NCI-H82 treated with DMSO at 0.1 percent for 48 hours (cell line): ENCODE results near the gene DDX10.
"Not testable (repeated sequence)": the region's sequence is repeated elsewhere in the genome, so short reads cannot be mapped to it uniquely, and the experiment has no call there.

Source experiments
- DNase-seq: peaks from one replicate; lab custom pipeline; 2025; ENCODE audit not compliant: unreplicated experiment; lab: John Stamatoyannopoulos, UW

The DDX10 gene

GRCh38 chr11:108713076-108713790 lies 48.4 kb downstream of the DDX10 start:
- DNase-seq, result no peak

- no peak for DNase-seq
Observed at GRCh38 chr11:108715239-108715638, 50.4 kb downstream of the DDX10 start.

- DNase-seq, result no peak
Observed at GRCh38 chr11:108718466-108718865, 53.6 kb downstream of the DDX10 start.

GRCh38 chr11:108724974-108725689 lies 60.3 kb downstream of the DDX10 start:
- no peak for DNase-seq

GRCh38 chr11:108726077-108726800 lies 61.4 kb downstream of the DDX10 start:
- DNase-seq, result no peak

GRCh38 chr11:108727665-108728064 lies 62.8 kb downstream of the DDX10 start:
- DNase-seq, result no peak

- DNase-seq, result no peak
Observed at GRCh38 chr11:108729227-108729871, 64.5 kb downstream of the DDX10 start.

GRCh38 chr11:108732395-108732794 lies 67.5 kb downstream of the DDX10 start:
- no peak for DNase-seq

GRCh38 chr11:108733479-108734116 lies 68.7 kb downstream of the DDX10 start:
- no peak for DNase-seq

- no peak for DNase-seq
Observed at GRCh38 chr11:108734283-108734682, 69.4 kb downstream of the DDX10 start.

GRCh38 chr11:108734956-108735559 lies 70.2 kb downstream of the DDX10 start:
- DNase-seq, result no peak

GRCh38 chr11:108740132-108740531 lies 75.3 kb downstream of the DDX10 start:
- DNase-seq, result not testable (repeated sequence)

- DNase-seq, result no peak
Observed at GRCh38 chr11:108743851-108744250, 79.0 kb downstream of the DDX10 start.

- no peak for DNase-seq
Observed at GRCh38 chr11:108748968-108749367, 84.1 kb downstream of the DDX10 start.

- no peak for DNase-seq
Observed at GRCh38 chr11:108751444-108751843, 86.6 kb downstream of the DDX10 start.

GRCh38 chr11:108752297-108752751 lies 87.5 kb downstream of the DDX10 start:
- no peak for DNase-seq

- DNase-seq, result no peak
Observed at GRCh38 chr11:108754901-108755625, 90.2 kb downstream of the DDX10 start.

GRCh38 chr11:108757630-108758029 lies 92.8 kb downstream of the DDX10 start:
- DNase-seq, result no peak

- no peak for DNase-seq
Observed at GRCh38 chr11:108758458-108758857, 93.6 kb downstream of the DDX10 start.
